Panc1 (cell line): ENCODE data around the gene KANK4.

ENCODE experiments used
- POLR2AphosphoS5 ChIP-seq: IDR thresholded peaks from 2 replicates; pipeline ENCODE4 v1.6.1; 2012; ENCODE audit warnings: mild to moderate bottlenecking, low read depth, low read length, moderate library complexity
- TF ChIP-seq, protein P1 (sequence below): fragments of 450-650 bp; IDR thresholded peaks from 2 replicates; pipeline ENCODE4 v1.5.1; 2017; ENCODE audit warnings: mild to moderate bottlenecking

DNA sequence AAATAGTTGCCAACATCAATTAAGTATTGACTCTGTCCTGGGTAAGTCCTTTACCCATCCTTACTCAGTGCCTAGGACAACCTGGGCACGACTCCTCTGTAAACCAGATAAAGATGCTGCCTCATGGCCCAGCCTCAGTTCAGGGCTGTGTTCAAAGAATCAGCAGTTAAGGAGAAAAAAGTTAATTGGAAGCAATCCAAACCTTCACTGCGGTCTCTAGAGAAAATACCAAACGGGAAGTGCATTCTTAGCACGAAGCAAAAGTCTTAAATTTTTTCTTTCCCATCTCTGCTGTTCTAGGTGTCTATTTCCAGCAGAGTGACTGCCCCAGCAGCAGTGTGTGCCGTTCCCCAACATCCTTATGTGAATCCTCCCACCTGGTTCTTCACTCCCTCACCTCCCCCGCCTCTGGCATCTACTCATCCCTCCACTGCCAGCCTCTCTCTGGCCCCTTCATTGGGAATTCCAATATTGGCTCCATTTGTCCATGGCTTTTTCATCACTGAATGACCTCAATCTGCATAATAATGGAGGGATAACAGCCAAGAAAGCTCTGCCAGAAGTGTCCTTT lies 23.2 kb downstream of the KANK4 start:
- TF ChIP-seq, protein P1, sequence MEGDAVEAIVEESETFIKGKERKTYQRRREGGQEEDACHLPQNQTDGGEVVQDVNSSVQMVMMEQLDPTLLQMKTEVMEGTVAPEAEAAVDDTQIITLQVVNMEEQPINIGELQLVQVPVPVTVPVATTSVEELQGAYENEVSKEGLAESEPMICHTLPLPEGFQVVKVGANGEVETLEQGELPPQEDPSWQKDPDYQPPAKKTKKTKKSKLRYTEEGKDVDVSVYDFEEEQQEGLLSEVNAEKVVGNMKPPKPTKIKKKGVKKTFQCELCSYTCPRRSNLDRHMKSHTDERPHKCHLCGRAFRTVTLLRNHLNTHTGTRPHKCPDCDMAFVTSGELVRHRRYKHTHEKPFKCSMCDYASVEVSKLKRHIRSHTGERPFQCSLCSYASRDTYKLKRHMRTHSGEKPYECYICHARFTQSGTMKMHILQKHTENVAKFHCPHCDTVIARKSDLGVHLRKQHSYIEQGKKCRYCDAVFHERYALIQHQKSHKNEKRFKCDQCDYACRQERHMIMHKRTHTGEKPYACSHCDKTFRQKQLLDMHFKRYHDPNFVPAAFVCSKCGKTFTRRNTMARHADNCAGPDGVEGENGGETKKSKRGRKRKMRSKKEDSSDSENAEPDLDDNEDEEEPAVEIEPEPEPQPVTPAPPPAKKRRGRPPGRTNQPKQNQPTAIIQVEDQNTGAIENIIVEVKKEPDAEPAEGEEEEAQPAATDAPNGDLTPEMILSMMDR = no peak
- TF ChIP-seq POLR2AphosphoS5 = no peak
